Activated naive CD8-positive, alpha-beta T cell treated with anti-CD3 and anti-CD28 coated beads, Interleukin-2, amount 50 U/mL, for 24 hours (primary cell): Measurements from ENCODE around the gene SLC9A6.

ENCODE experiments used
- ATAC-seq: fragments of 150-1000 bp; cut with Tn5 transposase; one replicate; pipeline ENCODE4 v1.10.0; 2021
- DNase-seq: peaks from one replicate; pipeline ENCODE4 v3.0.0; 2021
- H3K27ac Mint-ChIP-seq: one replicate; pipeline ENCODE4 v1.8.0; 2021; ENCODE audit warnings: mild to moderate bottlenecking, mixed read lengths
- H3K27me3 Mint-ChIP-seq: one replicate; pipeline ENCODE4 v1.8.0; 2021; ENCODE audit warnings: mixed read lengths
- H3K36me3 Mint-ChIP-seq: one replicate; pipeline ENCODE4 v1.8.0; 2021; ENCODE audit warnings: low read depth, mixed read lengths
- H3K4me1 Mint-ChIP-seq: one replicate; pipeline ENCODE4 v1.8.0; 2021; ENCODE audit warnings: mixed read lengths
- H3K4me3 Mint-ChIP-seq: one replicate; pipeline ENCODE4 v1.8.0; 2021; ENCODE audit warnings: mild to moderate bottlenecking, moderate library complexity, mixed read lengths
- H3K9me3 Mint-ChIP-seq: one replicate; pipeline ENCODE4 v1.8.0; 2021; ENCODE audit warnings: mixed read lengths

Gene SLC9A6

GRCh38 chrX:135985157-135985972, at the start of gene SLC9A6:
Gene SLC9A6, plus strand, starts transcription at chrX:135985435. Its CDS starts 224 bp downstream, at chrX:135985659.
- H3K9me3 Mint-ChIP-seq: no peaks in the 10 kb centered on the region
- H3K27ac Mint-ChIP-seq: peak within 1 kb of the TSS; percentile 90
- peaks cover 36% of the 10 kb centered on the region for H3K4me1 Mint-ChIP-seq
- DNase-seq (peak; percentile 73), ATAC-seq (peak; percentile 91)
- peak within 1 kb of the TSS; percentile 83 for H3K4me3 Mint-ChIP-seq
- no peaks in the 10 kb centered on the region for H3K27me3 Mint-ChIP-seq
- peaks cover 2% of the 10 kb centered on the region for H3K36me3 Mint-ChIP-seq

GRCh38 chrX:135944486-135944885, 40.7 kb upstream of the SLC9A6 start:
- no peak overlapping the region for H3K27ac Mint-ChIP-seq
- peaks cover 12% of the 10 kb centered on the region for H3K36me3 Mint-ChIP-seq
- no peaks in the 10 kb centered on the region for H3K4me1 Mint-ChIP-seq
- DNase-seq (no peak), ATAC-seq (no peak)
- H3K9me3 Mint-ChIP-seq: no peaks in the 10 kb centered on the region
- H3K4me3 Mint-ChIP-seq: no peak overlapping the region
- no peaks in the 10 kb centered on the region for H3K27me3 Mint-ChIP-seq

- no peaks in the 10 kb centered on the region for H3K27me3 Mint-ChIP-seq
- no peaks in the 10 kb centered on the region for H3K9me3 Mint-ChIP-seq
- ATAC-seq: no peak
- no peak overlapping the region for H3K27ac Mint-ChIP-seq
- H3K4me3 Mint-ChIP-seq: no peak overlapping the region
- no peaks in the 10 kb centered on the region for H3K36me3 Mint-ChIP-seq
- no peak for DNase-seq
- H3K4me1 Mint-ChIP-seq: no peaks in the 10 kb centered on the region
Measured at GRCh38 chrX:135951291-135951690, 33.9 kb upstream of the SLC9A6 start.

- peak overlapping the region; percentile 94 for H3K4me3 Mint-ChIP-seq
- no peaks in the 10 kb centered on the region for H3K9me3 Mint-ChIP-seq
- ATAC-seq (peak; percentile 40), DNase-seq (no peak)
- no peaks in the 10 kb centered on the region for H3K27me3 Mint-ChIP-seq
- H3K27ac Mint-ChIP-seq: peak overlapping the region; percentile 89
- H3K4me1 Mint-ChIP-seq: peaks cover 25% of the 10 kb centered on the region
- no peaks in the 10 kb centered on the region for H3K36me3 Mint-ChIP-seq
Measured at GRCh38 chrX:135973025-135973547, 12.1 kb upstream of the SLC9A6 start.

- no peaks in the 10 kb centered on the region for H3K9me3 Mint-ChIP-seq
- peak; percentile 77 for DNase-seq
- H3K27me3 Mint-ChIP-seq: no peaks in the 10 kb centered on the region
- peak within 1 kb of the TSS; percentile 94 for H3K4me3 Mint-ChIP-seq
- peak; percentile 92 for ATAC-seq
- no peaks in the 10 kb centered on the region for H3K36me3 Mint-ChIP-seq
- peaks cover 25% of the 10 kb centered on the region for H3K4me1 Mint-ChIP-seq
- H3K27ac Mint-ChIP-seq: peak within 1 kb of the TSS; percentile 89
Measured at GRCh38 chrX:135973548-135974278, 11.5 kb upstream of the SLC9A6 start, which contains the start of gene MMGT1. Gene MMGT1, minus strand, starts transcription at chrX:135973988. Its CDS starts 313 bp downstream, at chrX:135973675.

- no peaks in the 10 kb centered on the region for H3K9me3 Mint-ChIP-seq
- DNase-seq: peak; percentile 65
- peak; percentile 15 for ATAC-seq
- no peaks in the 10 kb centered on the region for H3K36me3 Mint-ChIP-seq
- H3K27ac Mint-ChIP-seq: no peak overlapping the region
- H3K4me1 Mint-ChIP-seq: peaks cover 25% of the 10 kb centered on the region
- no peaks in the 10 kb centered on the region for H3K27me3 Mint-ChIP-seq
- peak overlapping the region; percentile 72 for H3K4me3 Mint-ChIP-seq
Measured at GRCh38 chrX:135974279-135974856, 10.9 kb upstream of the SLC9A6 start.

GRCh38 chrX:135975421-135975820, 9.8 kb upstream of the SLC9A6 start:
- H3K27ac Mint-ChIP-seq: no peak overlapping the region
- no peak for ATAC-seq
- H3K36me3 Mint-ChIP-seq: no peaks in the 10 kb centered on the region
- H3K27me3 Mint-ChIP-seq: no peaks in the 10 kb centered on the region
- DNase-seq: no peak
- H3K9me3 Mint-ChIP-seq: no peaks in the 10 kb centered on the region
- no peak overlapping the region for H3K4me3 Mint-ChIP-seq
- peaks cover 24% of the 10 kb centered on the region for H3K4me1 Mint-ChIP-seq

GRCh38 chrX:135977611-135978010, 7.6 kb upstream of the SLC9A6 start:
- no peak for ATAC-seq
- H3K27me3 Mint-ChIP-seq: no peaks in the 10 kb centered on the region
- no peak overlapping the region for H3K4me3 Mint-ChIP-seq
- no peak for DNase-seq
- no peaks in the 10 kb centered on the region for H3K9me3 Mint-ChIP-seq
- H3K4me1 Mint-ChIP-seq: peaks cover 23% of the 10 kb centered on the region
- H3K36me3 Mint-ChIP-seq: no peaks in the 10 kb centered on the region
- H3K27ac Mint-ChIP-seq: no peak overlapping the region

GRCh38 chrX:135981010-135981409, 4.2 kb upstream of the SLC9A6 start:
- Mint-ChIP-seq H3K36me3 (no peaks in the 10 kb centered on the region), H3K9me3 (no peaks in the 10 kb centered on the region), H3K4me1 (peaks cover 33% of the 10 kb centered on the region), H3K4me3 (no peak overlapping the region), H3K27me3 (no peaks in the 10 kb centered on the region), H3K27ac (peak overlapping the region; percentile 23)
- no peak for DNase-seq
- no peak for ATAC-seq

GRCh38 chrX:135981668-135982067, 3.6 kb upstream of the SLC9A6 start:
- DNase-seq (no peak), ATAC-seq (no peak)
- H3K4me3 Mint-ChIP-seq: no peak overlapping the region
- no peak overlapping the region for H3K27ac Mint-ChIP-seq
- H3K27me3 Mint-ChIP-seq: no peaks in the 10 kb centered on the region
- H3K36me3 Mint-ChIP-seq: no peaks in the 10 kb centered on the region
- peaks cover 33% of the 10 kb centered on the region for H3K4me1 Mint-ChIP-seq
- H3K9me3 Mint-ChIP-seq: no peaks in the 10 kb centered on the region

GRCh38 chrX:135982860-135983259, 2.4 kb upstream of the SLC9A6 start:
- peak overlapping the region; percentile 90 for H3K27ac Mint-ChIP-seq
- peaks cover 31% of the 10 kb centered on the region for H3K4me1 Mint-ChIP-seq
- ATAC-seq: no peak
- H3K9me3 Mint-ChIP-seq: no peaks in the 10 kb centered on the region
- H3K4me3 Mint-ChIP-seq: peak overlapping the region; percentile 83
- DNase-seq: no peak
- no peaks in the 10 kb centered on the region for H3K27me3 Mint-ChIP-seq
- no peaks in the 10 kb centered on the region for H3K36me3 Mint-ChIP-seq

GRCh38 chrX:135984256-135984655, 979 bp upstream of the SLC9A6 start:
- no peaks in the 10 kb centered on the region for H3K9me3 Mint-ChIP-seq
- peaks cover 36% of the 10 kb centered on the region for H3K4me1 Mint-ChIP-seq
- peak overlapping the region; percentile 90 for H3K27ac Mint-ChIP-seq
- ATAC-seq (no peak), DNase-seq (no peak)
- H3K27me3 Mint-ChIP-seq: no peaks in the 10 kb centered on the region
- H3K36me3 Mint-ChIP-seq: no peaks in the 10 kb centered on the region
- H3K4me3 Mint-ChIP-seq: peak overlapping the region; percentile 83

- H3K36me3 Mint-ChIP-seq: peaks cover 2% of the 10 kb centered on the region
- H3K4me1 Mint-ChIP-seq: peaks cover 36% of the 10 kb centered on the region
- DNase-seq (no peak), ATAC-seq (peak; percentile 27)
- H3K9me3 Mint-ChIP-seq: no peaks in the 10 kb centered on the region
- H3K4me3 Mint-ChIP-seq: peak overlapping the region; percentile 83
- no peaks in the 10 kb centered on the region for H3K27me3 Mint-ChIP-seq
- peak overlapping the region; percentile 90 for H3K27ac Mint-ChIP-seq
Measured at GRCh38 chrX:135984791-135985156, 461 bp upstream of the SLC9A6 start.

- ATAC-seq (no peak), DNase-seq (no peak)
- Mint-ChIP-seq H3K27me3 (no peaks in the 10 kb centered on the region), H3K27ac (peak overlapping the region; percentile 31), H3K4me3 (peak overlapping the region; percentile 83), H3K36me3 (peaks cover 2% of the 10 kb centered on the region), H3K9me3 (no peaks in the 10 kb centered on the region), H3K4me1 (peaks cover 35% of the 10 kb centered on the region)
Measured at GRCh38 chrX:135985973-135986310, 707 bp downstream of the SLC9A6 start.
